HG03064 (cell line): ENCODE measurements around the gene IFI6.
A peak's percentile ranks its signal among the peaks of the same experiment; 100 is the strongest.

Experiments
- ATAC-seq: cut with Tn5 transposase; IDR thresholded peaks from one replicate; pipeline ENCODE4 v1.9.1; 2021; ENCODE audit warnings: low read depth; ENCODE audit not compliant: unreplicated experiment

Gene IFI6

DNA sequence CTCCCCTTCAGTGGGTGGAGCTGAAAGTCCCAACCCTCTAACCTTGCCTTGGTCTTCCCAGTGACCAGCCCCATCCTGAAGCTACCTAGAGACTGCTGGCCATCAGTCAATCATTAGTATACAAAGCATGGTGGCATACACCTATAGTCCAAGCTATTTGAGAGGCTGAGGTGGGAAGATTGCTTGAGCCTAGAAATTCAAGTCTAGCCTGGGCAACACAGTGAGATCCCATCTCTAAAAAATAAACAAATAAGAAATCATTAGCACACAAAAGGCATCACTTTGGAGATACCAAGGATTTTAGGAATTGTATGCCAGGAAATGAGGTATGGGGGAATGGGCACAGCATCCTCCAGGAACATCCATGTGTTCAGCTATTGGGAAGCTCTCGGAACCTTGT, 4.4 kb upstream of the IFI6 start:
- no peak for ATAC-seq

DNA sequence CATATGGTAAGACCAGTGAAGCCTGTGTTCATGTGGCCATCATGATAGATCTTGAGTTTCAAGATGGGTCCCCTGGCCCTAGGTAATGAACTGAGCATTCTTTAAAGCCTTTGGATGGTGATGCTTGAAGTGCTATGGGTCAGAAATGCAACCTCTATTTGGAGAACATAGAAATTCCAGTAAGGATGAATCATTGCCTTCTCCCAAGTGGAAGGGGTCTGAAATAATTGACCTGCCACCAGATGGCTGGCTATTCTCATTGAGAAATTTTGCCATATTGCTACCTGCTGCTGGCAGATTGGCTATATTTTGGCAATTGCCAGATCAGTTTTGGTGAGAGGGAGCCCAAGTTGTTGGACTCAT, 739 bp upstream of the IFI6 start:
- no peak for ATAC-seq

DNA sequence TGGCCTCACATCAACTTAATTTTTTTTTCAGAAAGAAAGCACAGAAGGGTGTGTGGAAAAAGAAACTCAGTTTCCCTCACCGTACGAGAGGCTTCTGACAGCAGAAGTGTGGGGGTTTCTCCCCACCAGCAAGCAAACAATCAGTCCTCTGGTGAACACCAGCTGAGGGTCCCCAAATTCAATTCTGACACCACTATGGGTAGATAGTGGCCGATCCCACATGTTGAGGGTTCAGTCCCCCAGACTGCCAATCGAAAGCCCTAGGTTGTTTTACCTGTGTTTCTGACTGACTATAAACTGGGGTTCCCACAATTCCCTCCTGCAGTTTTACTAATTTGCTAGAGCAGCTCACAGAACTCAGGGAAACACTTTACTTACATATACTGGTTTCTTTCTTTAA, 2.1 kb downstream of the IFI6 start:
- no peak for ATAC-seq

DNA sequence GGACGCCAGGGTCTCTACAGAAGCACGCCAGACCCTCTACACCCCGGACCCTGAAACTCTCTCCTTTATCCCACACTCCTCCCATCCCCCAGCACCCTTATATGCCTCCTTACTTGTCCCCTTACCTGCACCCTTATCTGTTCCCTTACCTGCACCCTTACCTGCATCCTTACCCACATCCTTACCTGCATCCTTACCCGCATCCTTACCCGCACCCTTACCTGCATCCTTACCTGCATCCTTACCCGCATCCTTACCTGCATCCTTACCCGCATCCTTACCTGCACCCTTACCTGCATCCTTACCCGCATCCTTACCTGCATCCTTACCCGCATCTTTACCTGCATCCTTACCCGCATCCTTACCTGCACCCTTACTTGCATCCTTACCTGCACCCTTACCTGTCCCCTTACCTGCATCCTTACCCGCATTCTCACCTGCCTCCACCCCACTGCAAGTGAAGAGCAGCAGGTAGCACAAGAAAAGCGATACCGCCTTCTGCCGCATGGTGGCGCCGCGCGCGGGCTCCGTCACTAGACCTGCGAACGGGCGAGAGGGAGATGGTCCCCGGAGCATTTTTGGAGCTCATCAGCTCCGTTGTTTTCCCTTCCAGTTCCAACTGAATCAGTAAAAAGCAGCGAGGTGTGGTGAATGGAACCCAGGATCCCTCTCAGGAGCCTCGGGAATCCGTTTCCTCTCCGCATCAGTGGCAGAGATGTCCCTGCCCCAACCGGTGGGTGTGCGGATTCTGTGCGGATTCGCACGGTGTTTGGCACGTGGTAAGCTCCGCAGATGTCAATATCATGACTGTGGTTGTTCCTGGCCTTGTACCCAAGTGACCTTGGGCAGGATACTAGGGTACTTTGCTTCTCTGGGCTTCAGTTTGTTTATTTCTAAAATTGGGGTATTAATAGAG, 2.9 kb downstream of the IFI6 start:
- no peak for ATAC-seq

DNA sequence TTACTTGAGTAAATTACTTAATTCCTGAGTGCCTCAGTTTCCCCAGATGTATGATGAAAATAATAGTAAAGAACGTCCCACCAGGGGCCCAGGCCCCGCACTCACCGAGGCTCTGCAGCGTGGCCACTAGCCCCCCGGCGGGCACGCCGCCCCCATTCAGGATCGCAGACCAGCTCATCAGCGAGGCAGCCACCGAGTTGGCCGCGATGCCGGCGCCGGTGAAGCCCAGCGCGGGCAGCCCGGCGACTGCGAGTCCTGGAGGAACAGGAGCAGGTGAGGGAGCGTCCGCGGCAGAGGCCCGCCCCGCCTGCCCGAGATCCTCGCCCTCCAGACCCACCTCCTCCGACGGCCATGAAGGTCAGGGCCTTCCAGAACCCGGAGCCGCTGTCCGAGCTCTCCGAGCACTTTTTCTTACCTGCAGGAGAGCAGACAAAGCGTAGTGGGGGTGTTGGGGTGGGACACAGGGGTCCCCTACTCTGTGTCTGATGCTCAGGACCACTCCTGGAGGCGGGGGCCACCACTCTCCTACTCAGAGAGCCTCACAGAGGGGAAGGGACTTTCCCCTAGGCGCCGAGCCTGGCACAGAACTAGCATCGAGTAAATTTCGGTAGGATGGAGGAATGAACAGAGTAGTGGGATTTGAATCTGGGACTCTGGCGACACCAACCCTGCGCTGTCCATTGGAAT, 3.7 kb downstream of the IFI6 start:
- no peak for ATAC-seq

DNA sequence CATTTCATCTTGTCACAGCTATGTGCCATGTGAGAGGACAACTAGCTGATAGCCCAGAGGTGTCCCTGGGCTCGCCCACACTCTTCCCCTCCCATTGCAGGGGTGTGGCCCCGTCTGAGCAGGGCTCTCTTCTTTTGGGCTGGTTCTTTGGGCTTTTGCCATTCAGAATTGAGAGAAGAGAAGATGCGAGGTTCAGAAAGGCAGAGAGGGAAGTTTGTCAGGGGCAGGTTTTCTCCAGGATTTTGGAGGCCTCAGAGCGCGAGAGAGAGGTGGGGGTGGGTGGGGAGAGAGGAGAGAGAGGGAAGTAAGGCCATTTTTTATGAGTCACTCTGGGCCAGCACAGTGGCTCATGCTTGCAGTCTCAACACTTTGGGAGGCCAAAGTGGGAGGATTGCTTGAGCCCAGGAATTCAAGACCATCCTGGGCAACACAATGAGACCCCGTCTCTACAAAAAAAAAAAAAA, 5.2 kb downstream of the IFI6 start:
- ATAC-seq, result no peak

DNA sequence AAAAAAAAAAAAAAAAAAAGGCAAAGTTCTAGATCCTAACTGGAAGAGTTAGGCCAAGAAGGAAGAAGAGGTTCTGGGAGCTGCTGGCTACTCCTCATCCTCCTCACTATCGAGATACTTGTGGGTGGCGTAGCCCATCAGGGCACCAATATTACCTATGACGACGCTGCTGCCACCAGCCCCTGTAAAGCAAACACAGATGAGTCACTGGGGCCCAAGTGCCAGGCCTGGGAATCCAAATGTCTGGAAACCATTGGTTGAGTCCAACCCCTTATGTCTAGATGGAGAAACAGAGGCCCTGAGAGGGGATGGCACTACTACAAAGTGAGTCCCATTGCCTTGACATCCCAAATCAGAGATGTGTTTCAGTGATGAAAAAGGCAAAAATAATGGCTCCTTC, 5.7 kb downstream of the IFI6 start:
- no peak for ATAC-seq

DNA sequence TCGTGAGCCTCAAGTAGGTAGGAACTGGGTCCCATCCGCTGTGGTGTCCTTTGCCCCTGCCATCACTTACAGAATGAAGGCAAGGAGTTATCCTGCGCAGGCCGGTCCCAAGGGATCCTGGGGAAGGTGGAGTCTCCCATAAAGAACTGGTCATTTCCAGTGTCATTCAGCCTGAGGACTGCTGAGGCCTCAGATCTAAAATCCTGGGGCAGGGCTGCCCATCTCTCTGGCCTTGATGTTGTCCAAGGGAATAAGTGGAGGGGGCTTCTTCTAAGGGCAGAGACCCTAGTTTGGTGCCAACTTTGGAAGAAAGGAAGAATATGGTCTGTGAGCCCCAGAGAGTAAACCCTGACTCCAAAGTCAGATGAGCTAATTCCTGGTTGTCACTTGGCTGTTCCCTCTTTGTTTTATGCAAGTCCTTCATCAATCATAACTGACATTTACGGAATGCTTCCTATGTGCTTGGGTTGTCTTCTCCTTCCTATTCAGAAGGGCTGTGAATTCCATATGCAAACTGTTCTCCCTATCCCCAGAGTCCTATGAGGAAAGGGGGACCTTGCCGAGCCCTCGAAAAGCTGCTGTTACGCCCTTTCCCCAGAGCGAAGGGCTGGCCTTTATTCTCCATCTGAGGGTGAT, 6.9 kb downstream of the IFI6 start:
- ATAC-seq, result no peak

DNA sequence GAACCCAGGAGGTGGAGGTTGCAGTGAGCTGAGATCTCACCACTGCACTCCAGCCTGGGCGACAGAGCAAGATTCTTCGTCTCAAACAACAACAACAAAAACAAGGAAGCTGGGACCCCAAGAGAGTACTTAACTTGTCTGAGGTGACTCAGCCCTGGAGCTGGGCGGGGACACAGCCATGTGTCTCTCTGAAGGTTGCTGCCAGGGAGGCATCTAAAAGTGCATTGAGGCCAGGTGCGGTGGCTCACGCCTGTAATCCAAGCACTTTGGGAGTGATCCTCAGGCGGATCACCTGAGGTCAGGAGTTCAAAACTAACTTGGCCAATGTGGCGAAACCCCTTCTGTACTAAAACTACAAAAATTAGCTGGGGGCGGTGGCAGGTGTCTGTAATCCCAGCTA, 7.7 kb downstream of the IFI6 start:
- no peak for ATAC-seq

DNA sequence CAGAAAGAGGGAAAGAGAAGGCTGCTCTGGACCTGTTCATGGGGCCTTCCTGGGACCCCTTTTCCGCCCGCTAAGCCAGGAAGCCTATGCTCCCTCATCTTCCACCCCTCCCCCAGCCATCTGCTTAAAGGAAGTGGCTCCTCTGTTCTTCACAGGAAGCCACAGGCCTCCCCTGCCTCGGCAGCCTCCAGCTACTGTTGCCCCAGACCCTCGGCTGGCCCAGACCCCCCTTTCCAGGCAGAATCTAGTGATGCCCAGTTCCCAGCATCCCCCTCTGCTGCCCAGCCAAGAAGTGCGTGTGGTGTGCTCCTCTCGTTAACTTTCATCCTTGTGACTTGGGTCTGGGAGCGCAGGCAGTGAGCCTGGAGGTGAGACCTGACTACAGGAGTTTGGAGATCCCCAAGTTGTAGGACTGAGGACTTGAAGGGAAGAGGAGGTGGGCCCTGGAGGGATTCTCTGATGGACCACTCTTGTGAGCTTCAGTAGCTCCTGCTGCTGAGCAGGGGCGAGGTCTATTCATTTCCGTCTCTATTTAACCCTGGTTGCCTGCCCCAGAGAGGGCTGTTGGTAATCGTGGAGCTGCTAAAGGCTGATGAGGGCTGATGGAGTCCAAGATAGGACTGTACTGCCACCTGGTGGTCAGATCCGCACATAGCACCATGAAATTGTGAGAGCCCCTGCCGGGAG, 9.1 kb downstream of the IFI6 start:
- ATAC-seq, result no peak

DNA sequence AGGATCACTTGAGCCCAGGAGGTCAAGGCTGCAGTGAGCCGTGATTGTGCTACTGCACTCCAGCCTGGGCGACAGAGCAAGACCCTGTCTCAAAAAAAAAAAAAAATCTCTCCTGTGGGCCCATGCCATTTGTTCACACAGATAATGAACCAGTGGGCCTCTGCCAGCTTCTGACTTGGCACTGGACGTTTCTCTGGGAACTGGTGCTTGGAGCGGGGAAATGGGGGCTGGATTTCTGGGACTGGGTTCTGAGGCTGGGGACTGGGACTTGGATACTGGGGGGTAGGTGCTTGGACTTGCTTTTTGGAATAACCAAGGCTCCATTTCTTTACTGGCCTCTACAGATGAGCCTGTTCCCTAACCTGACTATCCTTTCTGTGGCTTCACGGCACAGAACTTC, 9.7 kb downstream of the IFI6 start:
- ATAC-seq, result no peak

DNA sequence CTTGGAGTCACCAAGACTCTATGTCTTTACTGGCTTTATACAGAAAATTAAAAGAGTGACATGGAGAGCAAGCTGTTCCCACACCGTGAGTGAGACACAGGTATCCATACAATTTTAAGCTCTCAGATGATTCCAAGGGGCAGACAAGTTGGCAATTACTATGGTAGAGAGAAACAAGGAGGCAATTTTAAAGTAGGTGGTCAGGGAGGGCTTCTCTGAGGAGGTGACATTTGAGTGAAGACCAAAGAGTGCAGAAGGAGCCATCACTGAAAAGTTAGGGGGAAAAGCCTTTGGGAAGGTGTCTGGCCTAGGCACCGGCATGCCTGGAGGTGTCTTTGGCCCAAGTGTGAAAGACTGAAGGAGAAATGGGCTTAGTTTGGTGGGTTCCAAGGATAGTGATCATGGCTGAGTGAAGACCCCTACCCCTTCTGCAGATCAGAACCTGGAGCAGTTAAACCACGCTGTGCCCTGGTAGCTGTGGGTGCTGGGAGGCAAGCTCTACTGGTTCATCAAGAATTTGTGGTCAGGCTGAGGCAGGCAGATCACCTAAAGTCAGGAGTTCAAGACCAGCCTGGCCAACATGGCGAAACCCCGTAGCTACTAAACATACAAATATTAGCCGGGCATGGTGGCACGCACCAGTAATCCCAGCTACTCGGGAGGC, 10.4 kb downstream of the IFI6 start:
- ATAC-seq, result no peak

DNA sequence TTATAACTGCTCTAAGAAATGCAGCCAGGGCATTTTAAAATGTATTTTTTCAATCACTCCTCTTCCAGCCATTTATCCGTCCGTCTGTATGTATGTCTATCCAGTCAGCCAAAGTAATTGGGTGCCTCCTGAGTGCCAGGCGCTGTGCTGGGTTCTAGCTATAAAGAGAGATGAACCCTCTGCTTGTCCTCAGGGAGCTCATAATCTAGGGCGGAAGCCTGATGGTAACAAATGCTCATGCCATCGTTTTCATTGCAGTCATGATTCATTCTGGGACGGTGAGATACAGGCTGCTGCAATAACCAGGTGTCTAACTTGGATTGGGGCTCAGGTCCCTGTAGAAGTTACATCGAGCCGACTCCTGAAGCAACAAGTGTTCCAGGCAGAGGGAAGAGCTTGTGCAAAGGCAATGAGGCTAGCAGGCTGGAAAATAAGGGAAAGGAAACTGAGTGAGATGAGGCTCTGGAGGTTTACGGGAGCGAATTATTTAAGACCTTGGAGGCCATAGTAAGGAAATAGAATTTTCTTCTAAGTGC, 11.6 kb downstream of the IFI6 start:
- ATAC-seq, result no peak

DNA sequence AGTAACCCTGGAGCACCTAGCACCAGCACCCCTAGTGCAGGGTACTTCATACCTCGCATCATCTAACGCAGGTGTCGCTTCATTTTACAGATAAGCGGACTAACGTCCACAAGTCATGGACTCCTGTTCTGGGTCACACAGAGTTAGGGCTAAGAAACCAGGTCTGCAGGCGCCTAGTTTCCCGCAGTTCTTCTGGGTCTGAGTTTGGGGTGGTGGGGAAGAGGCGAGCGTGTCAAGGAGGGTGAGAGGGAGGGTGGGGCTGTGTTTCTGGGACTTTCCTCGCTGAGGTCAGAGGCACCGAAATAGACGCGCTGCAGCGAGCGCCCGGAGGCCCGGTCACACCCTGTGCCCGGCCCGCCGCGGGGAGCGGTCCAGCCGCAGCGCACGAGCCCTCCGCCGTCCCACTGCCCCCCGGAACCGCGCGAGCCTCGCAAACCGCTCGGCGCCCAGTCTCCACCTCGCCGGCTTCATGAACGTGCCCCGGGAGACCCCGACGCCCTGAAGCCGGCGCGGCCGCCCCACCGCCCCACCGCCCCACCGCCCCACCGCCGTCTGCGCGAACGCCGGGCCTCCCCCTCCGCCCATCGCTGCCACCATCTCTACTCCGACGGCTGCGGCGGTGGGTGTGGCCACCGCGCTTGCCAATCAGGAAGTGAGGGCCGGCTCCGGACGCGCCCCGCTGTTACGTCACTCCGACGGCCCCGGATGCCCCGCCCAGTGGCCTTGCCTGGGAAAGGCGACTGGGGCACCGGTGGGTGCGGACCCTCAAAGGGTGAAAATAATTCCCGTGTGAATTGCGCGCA, 12.3 kb downstream of the IFI6 start:
- peak; percentile 44 for ATAC-seq

DNA sequence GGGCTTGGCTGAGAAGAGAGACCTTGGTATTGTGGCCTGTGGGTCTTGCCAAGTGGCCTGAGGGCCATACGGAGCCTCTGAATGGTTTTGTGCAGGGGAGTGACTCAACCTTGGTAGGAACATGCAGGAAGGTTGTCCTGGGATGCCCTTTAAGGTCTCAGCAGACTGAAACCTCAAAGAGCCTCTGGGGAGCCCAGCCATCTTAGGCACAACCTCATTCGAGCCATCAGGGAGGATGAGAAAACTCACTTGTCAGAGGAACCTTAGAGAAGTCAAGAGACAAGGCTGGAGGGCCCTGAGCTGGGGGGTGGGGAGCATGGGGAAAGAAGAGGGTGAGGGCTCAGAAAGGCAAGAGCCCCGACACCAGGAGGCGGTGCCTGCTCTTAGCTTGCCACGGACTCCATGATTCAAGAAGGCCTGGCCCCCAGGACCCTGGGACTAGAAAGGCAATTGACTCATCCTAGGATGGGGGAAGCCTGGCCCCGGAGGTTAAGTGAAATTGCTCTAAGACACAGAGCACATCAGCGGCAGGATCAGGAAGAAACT, 13.0 kb downstream of the IFI6 start:
- ATAC-seq, result peak; percentile 12

DNA sequence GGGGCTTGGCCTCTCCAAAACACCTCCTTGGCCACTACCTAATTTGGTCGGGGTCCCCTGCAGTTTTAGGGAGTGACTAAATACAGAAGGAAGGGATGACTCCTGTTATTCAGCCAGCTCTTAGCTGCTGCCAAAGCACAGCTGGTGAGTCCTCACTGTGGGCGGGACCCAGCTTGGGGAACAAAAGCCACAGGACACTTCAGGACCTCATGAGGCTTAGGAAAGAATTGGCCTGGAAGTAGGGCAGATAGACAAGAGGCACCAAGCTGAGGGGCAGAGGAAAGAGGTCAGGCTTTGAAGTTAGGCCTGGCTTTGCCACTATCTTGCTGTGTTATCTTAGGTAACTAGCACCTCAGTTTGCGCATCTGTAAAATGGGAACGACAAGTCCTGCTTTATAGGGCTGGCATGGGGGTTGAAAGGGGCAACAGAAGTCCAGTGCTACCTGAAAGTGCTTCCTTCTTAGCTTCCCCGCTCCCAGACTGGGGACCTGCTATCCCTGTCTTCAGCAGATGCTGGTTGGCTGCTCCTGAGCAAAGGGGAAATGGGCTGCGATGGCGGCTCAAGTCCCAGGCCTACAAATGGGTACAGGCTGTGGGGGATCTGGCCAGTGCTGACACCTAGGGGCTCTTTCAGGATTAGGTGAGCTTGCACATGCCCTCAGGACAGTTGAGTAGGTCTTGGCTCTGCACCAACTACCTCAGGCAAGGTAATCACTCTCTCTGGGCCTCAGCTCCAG, 15.7 kb downstream of the IFI6 start:
- no peak for ATAC-seq

DNA sequence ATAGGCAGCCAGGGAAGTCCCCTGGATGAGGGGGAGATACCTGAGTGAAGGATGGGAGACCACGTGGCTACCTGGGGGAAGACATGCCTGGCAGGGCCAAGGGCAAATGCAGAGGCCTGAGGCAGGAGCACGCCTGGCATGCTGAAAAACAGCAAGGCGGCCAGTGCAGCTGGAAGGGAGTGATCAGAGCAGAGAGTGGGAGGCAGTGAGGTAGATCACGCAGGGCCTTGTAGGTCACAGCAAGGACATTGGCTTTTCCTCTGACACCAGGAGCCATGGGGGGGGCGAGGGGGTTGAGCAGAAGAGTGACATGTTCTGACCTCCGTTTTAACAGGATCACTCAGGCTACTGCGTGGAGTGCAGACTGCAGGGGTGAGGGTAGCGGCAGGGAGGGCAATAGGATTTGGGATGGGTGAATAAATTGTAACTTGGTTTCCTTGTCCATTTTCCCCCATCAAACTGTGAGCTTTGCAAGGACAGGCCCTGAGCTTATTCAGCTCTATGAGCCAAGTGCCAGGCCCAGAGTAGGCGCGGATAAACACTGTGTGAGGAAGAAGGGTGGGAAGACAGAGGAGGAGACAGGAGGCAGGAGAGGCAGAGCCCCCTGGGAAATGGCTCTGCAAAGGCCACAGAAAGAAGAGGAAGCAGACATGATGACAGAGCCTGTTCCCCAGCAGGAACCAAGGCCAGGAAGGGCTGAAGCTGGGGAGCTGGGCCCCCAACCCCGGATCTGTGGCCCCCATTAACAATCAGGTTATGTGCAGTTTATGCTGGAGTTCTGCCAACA, 16.6 kb downstream of the IFI6 start:
- no peak for ATAC-seq
